ENCODE data around the gene ENO3.

ENO3 gene

GRCh38 chr17:4950746-4951204, at the start of gene ENO3:
Gene ENO3 (plus strand): TSS chr17:4951119. CDS start chr17:4951830, 711 bp downstream.
- Histone ChIP-seq H3F3A (ENCODE audit: low read depth) (peaks cover 24% of the 10 kb centered on the region), H3K79me2 (ENCODE audit: insufficient read depth, low read length) (peaks cover 44% of the 10 kb centered on the region), H3K4me3 (ENCODE audit: low read length, poor library complexity, severe bottlenecking) (peak within 1 kb of the TSS; percentile 90), H2AFZ (ENCODE audit: low read length) (no peak within 1 kb of the TSS), H3K4me2 (ENCODE audit: low read depth, low read length, poor library complexity, severe bottlenecking) (peak within 1 kb of the TSS; percentile 91), H3K9me2 (replicated peaks; ENCODE audit: low read depth, low read length) (no peaks in the 10 kb centered on the region), H3K4me1 (ENCODE audit: insufficient read depth, low read length, poor library complexity, severe bottlenecking) (peaks cover 20% of the 10 kb centered on the region), H3K36me3 (ENCODE audit: insufficient read depth, low read length) (peaks cover 16% of the 10 kb centered on the region), H3K9ac (ENCODE audit: low read depth, low read length, poor library complexity, severe bottlenecking) (peak within 1 kb of the TSS; percentile 99), H3K9me3 (ENCODE audit: insufficient read depth, low read depth, low read length) (no peaks in the 10 kb centered on the region), H3K27me3 (ENCODE audit: insufficient read depth, low read length, poor library complexity, severe bottlenecking) (peaks cover 14% of the 10 kb centered on the region), H4K20me1 (ENCODE audit: insufficient read depth, low read length, poor library complexity, severe bottlenecking) (peaks cover 24% of the 10 kb centered on the region)
- TF ChIP-seq, protein P1, sequence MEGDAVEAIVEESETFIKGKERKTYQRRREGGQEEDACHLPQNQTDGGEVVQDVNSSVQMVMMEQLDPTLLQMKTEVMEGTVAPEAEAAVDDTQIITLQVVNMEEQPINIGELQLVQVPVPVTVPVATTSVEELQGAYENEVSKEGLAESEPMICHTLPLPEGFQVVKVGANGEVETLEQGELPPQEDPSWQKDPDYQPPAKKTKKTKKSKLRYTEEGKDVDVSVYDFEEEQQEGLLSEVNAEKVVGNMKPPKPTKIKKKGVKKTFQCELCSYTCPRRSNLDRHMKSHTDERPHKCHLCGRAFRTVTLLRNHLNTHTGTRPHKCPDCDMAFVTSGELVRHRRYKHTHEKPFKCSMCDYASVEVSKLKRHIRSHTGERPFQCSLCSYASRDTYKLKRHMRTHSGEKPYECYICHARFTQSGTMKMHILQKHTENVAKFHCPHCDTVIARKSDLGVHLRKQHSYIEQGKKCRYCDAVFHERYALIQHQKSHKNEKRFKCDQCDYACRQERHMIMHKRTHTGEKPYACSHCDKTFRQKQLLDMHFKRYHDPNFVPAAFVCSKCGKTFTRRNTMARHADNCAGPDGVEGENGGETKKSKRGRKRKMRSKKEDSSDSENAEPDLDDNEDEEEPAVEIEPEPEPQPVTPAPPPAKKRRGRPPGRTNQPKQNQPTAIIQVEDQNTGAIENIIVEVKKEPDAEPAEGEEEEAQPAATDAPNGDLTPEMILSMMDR (conservative IDR thresholded peaks at IDR 0.05; ENCODE audit: low read length), result no peak
- no peak for TF ChIP-seq EZH2phosphoT487 (IDR thresholded peaks at IDR 0.05; ENCODE audit: borderline replicate concordance)

DNA sequence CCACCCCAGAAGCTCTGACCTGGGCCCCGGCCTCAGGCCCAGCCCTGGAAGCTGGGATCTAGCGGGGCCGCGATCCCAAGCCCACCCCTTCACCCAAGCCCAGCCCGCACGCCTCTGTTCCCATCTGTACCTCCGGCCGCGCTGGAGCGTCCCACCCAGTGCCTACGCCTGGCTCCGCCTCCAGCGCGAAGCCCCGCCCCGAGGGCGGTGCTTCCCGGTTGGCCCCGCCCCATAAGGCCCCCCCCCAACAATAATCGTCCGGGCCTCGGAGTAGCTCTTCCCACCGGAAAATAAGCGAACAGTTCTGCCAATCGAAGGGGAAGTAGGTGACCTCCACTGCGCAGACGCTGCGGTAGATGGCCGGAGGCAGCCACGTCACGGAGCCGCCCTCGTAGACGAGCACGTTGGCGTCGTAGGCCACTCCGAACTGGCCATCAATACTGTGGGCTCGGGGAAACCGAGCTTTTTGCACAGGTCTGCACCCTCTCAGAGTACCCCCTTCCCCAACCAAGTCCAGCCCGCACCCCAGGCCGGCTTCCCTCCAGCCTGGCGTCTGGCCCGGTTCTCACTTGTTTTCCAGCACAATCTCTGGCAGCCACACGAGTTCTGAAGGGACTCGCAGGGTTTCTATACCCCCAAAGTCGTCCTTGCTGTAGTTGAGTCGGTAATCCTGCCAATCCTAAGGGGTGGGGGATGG, 49.1 kb upstream of the ENO3 start:
- H3K9me2 ChIP-seq (replicated peaks; ENCODE audit: low read depth, low read length), result no peaks in the 10 kb centered on the region
- H3K79me2 ChIP-seq (ENCODE audit: insufficient read depth, low read length), result no peaks in the 10 kb centered on the region
- no peak for TF ChIP-seq EZH2phosphoT487 (IDR thresholded peaks at IDR 0.05; ENCODE audit: borderline replicate concordance)
- H3K4me1 ChIP-seq (ENCODE audit: insufficient read depth, low read length, poor library complexity, severe bottlenecking), result peaks cover 8% of the 10 kb centered on the region
- H4K20me1 ChIP-seq (ENCODE audit: insufficient read depth, low read length, poor library complexity, severe bottlenecking), result no peaks in the 10 kb centered on the region
- H3K27me3 ChIP-seq (ENCODE audit: insufficient read depth, low read length, poor library complexity, severe bottlenecking), result no peaks in the 10 kb centered on the region
- H2AFZ ChIP-seq (ENCODE audit: low read length), result no peak overlapping the region
- H3K4me2 ChIP-seq (ENCODE audit: low read depth, low read length, poor library complexity, severe bottlenecking), result no peak overlapping the region
- H3K4me3 ChIP-seq (ENCODE audit: low read length, poor library complexity, severe bottlenecking), result no peak overlapping the region
- H3K9ac ChIP-seq (ENCODE audit: low read depth, low read length, poor library complexity, severe bottlenecking), result no peak overlapping the region
- H3K36me3 ChIP-seq (ENCODE audit: insufficient read depth, low read length), result no peaks in the 10 kb centered on the region; the same call in 1 of the 2 replicates
- no peaks in the 10 kb centered on the region for H3F3A ChIP-seq (ENCODE audit: low read depth)
- no peaks in the 10 kb centered on the region for H3K9me3 ChIP-seq (ENCODE audit: insufficient read depth, low read depth, low read length)

DNA sequence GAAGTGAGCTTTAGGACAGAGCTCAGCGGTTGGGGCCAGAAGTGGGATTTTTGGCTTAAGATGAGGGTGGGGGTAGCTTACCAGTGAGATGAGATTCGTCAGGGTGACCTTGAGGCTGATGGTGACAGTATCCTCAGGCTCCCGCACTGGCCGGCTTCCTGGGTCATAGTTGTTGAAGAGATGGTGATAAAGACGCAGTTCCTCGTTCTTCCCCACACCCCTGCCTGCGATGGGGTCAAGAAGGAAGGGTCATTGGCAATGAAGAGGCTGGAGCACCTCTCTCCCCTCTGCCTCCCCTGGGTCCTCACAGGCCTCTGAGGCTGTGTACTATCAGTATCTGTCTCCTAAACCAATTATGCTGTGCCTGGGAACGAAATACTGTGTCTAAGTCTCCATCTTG, 48.4 kb upstream of the ENO3 start:
- Histone ChIP-seq H3K9me3 (ENCODE audit: insufficient read depth, low read depth, low read length) (no peaks in the 10 kb centered on the region), H2AFZ (ENCODE audit: low read length) (no peak overlapping the region), H3K4me1 (ENCODE audit: insufficient read depth, low read length, poor library complexity, severe bottlenecking) (peaks cover 8% of the 10 kb centered on the region), H3K79me2 (ENCODE audit: insufficient read depth, low read length) (no peaks in the 10 kb centered on the region), H4K20me1 (ENCODE audit: insufficient read depth, low read length, poor library complexity, severe bottlenecking) (no peaks in the 10 kb centered on the region), H3K9me2 (replicated peaks; ENCODE audit: low read depth, low read length) (no peaks in the 10 kb centered on the region), H3K9ac (ENCODE audit: low read depth, low read length, poor library complexity, severe bottlenecking) (no peak overlapping the region), H3K4me2 (ENCODE audit: low read depth, low read length, poor library complexity, severe bottlenecking) (peak overlapping the region; percentile 82), H3K27me3 (ENCODE audit: insufficient read depth, low read length, poor library complexity, severe bottlenecking) (no peaks in the 10 kb centered on the region), H3F3A (ENCODE audit: low read depth) (no peaks in the 10 kb centered on the region), H3K36me3 (ENCODE audit: insufficient read depth, low read length) (no peaks in the 10 kb centered on the region), H3K4me3 (ENCODE audit: low read length, poor library complexity, severe bottlenecking) (peak overlapping the region; percentile 51)
- TF ChIP-seq EZH2phosphoT487 (IDR thresholded peaks at IDR 0.05; ENCODE audit: borderline replicate concordance), result no peak
- TF ChIP-seq, protein P1 (conservative IDR thresholded peaks at IDR 0.05; ENCODE audit: low read length), result no peak
